Fibroblast of villous mesenchyme (primary cell): ENCODE measurements around the gene DPF3. TPM values are rescaled to one million over a fixed set of nuclear protein-coding genes. Genes with fewer than 3 reads are reported as not detected.

Experiments
- DNase-seq: peaks from one replicate; pipeline ENCODE4 v3.0.0-alpha.2; 2010; ENCODE audit warnings: low read depth
- H3K4me3 ChIP-seq: 2 replicates; pipeline ENCODE4 v1.5.1; 2011; ENCODE audit warnings: low read depth, mild to moderate bottlenecking, low read length
- CTCF ChIP-seq: IDR thresholded peaks from 2 replicates; pipeline ENCODE4 v1.5.1; 2012; ENCODE audit warnings: low read depth, mild to moderate bottlenecking, low read length; ENCODE audit not compliant: insufficient read depth
- total RNA-seq: library from RNA; depleted of rRNA; stranded (reverse); fragments of >200 nt; gene quantifications from 2 replicates; pipeline ENCODE4 v1.2.3, GENCODE V29; 2012

Gene DPF3
- total RNA-seq, 1 donor = 10.4 TPM

- no peak for DNase-seq
- TF ChIP-seq CTCF = no peak
- H3K4me3 ChIP-seq = no peak overlapping the region
These were observed 246.1 kb downstream of the DPF3 start for GRCh38 chr14:72647782-72648181.

- peak; percentile 11 for DNase-seq
- TF ChIP-seq CTCF = no peak
- no peak overlapping the region for H3K4me3 ChIP-seq
These were observed 246.9 kb downstream of the DPF3 start for GRCh38 chr14:72646861-72647528.

GRCh38 chr14:72645706-72646105 is 248.2 kb downstream of the DPF3 start:
- no peak for TF ChIP-seq CTCF
- H3K4me3 ChIP-seq = no peak overlapping the region
- no peak for DNase-seq

- DNase-seq = no peak
These were observed 249.0 kb downstream of the DPF3 start for GRCh38 chr14:72644758-72645489.

GRCh38 chr14:72644038-72644437 is 249.9 kb downstream of the DPF3 start:
- no peak for DNase-seq
- H3K4me3 ChIP-seq = no peak overlapping the region
- TF ChIP-seq CTCF = no peak

More at GRCh38 chr14:72644758-72645489, 249.0 kb downstream of the DPF3 start:
- no peak for TF ChIP-seq CTCF
- no peak overlapping the region for H3K4me3 ChIP-seq

- TF ChIP-seq CTCF = no peak
- peak; percentile 96 for DNase-seq
- no peak overlapping the region for H3K4me3 ChIP-seq
These were observed 250.5 kb downstream of the DPF3 start for GRCh38 chr14:72643317-72643801.
